Urinary bladder (tissue), 4 donors: ENCODE measurements around the gene PAAF1. TPM values are rescaled to one million over a fixed set of nuclear protein-coding genes. Genes with fewer than 3 reads are reported as not detected.

ENCODE experiments used
- DNase-seq: peaks from one replicate; pipeline ENCODE4 v3.0.0-alpha.2; 2015; ENCODE audit errors: extremely low spot score
- H3K27ac ChIP-seq: one replicate; pipeline ENCODE4 v1.5.1; 2013; ENCODE audit warnings: low read depth, mild to moderate bottlenecking, moderate library complexity
- H3K36me3 ChIP-seq: one replicate; pipeline ENCODE4 v1.6.1; 2013; ENCODE audit warnings: mild to moderate bottlenecking, moderate library complexity; ENCODE audit not compliant: insufficient read depth
- H3K4me1 ChIP-seq: one replicate; pipeline ENCODE4 v1.6.1; 2013; ENCODE audit warnings: mild to moderate bottlenecking, moderate library complexity; ENCODE audit not compliant: insufficient read depth
- H3K4me3 ChIP-seq: one replicate; pipeline ENCODE4 v1.5.1; 2013; ENCODE audit warnings: low read depth, low read length
- WGBS: extraction: QIAGEN DNeasy Blood & Tissue Kit; methylation state at CpG from one replicate; pipeline ENCODE4 v1.1.7; 2013; 5-methylcytosine and 5-hydroxymethylcytosine counted together
- polyA plus RNA-seq: library from polyadenylated mRNA; stranded (reverse); fragments of 200-250 nt; gene quantifications from one replicate; pipeline ENCODE4 v1.2.3, GENCODE V29; 2013
- total RNA-seq: library from RNA; depleted of rRNA; stranded (reverse); fragments of >200 nt; gene quantifications from one replicate; pipeline ENCODE4 v1.2.3, GENCODE V29; 2014
- donor health status: healthy with polysubstance abuse.
- donor health status: healthy.

Gene PAAF1, protein sequence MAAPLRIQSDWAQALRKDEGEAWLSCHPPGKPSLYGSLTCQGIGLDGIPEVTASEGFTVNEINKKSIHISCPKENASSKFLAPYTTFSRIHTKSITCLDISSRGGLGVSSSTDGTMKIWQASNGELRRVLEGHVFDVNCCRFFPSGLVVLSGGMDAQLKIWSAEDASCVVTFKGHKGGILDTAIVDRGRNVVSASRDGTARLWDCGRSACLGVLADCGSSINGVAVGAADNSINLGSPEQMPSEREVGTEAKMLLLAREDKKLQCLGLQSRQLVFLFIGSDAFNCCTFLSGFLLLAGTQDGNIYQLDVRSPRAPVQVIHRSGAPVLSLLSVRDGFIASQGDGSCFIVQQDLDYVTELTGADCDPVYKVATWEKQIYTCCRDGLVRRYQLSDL
- total RNA-seq (15.1 TPM), polyA plus RNA-seq (20.2 TPM)

DNA sequence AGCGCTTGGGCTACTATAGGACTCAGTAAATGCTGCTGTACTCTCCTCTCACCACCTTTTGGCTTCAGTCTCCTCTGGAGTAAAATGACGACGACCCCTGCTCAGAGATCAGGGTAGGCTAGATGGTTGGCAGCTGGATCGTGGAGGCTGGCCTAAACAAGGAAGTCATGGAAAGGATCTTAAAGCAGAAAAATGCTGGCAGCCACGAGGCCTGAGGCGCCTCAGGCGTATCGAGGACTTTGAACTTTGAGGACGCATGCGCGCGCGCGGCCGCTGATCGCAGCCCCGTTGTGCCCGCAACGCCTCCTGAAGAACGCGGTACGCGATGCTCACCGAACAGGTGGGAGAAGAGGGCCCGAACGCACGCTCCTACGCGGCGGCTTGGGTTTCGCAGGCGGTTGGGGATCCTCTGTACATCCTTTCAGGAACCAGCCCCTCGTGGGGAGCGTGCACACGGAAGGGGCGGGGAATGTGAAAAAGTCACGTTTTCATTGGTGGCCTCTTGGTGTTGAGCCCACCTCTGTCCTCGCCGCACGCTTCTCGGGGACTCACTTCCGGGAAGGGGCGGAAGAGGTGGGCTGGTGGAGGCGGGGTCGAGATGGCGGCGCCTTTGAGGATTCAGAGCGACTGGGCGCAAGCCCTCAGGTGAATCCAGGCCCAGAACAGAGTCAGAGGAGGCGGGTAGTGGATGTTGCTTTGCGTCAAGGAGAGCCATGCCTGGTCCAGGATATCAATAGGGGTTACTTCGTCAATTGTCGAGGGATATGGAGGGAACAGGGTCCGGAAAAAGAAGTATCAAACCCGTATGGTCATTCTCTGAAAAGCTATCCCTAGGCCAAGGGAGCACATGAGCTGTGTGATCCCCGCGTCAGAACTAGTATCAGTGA is at the start of gene PAAF1, which contains the start of gene COA4:
TSS of gene PAAF1 (plus strand) at position 576 of the 887 bp plus-strand sequence. CDS start at position 599, 23 bp downstream.
TSS of gene COA4 (minus strand) at position 423 of the 887 bp plus-strand sequence. CDS start 3,468 bp downstream, outside the sequence.
- Histone ChIP-seq H3K4me3 (peak within 1 kb of the TSS; percentile 73), H3K4me1 (peaks cover 3% of the 10 kb centered on the region), H3K27ac (peak within 1 kb of the TSS; percentile 75), H3K36me3 (no peaks in the 10 kb centered on the region)
- DNase-seq, result peak; percentile 94
- under 1% methylated on average over 57 of the region's 57 CpGs for WGBS

DNA sequence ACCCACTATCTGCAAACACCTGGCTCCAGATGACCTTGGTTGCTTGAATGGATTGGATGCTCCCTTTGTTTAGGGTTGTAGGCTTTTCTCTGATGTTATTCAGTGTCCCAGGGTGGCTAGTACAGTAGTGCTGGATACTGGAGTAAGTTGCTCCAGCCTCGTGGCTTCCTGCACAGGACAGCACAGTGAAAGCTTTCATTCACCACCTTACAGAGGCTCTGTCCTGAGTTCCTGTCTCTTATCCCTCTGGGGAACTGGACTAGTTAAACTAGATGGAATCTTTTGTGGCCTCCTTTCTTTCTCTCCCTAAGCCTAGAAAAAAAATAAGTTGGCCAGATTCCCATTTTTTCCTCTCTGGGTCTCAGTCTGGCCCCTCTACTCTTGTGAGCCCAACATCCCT is 46.5 kb upstream of the PAAF1 start:
- Histone ChIP-seq H3K4me3 (no peak overlapping the region), H3K27ac (no peak overlapping the region), H3K4me1 (no peaks in the 10 kb centered on the region), H3K36me3 (no peaks in the 10 kb centered on the region)
- DNase-seq, result no peak
- WGBS, result 81% methylated on average over 1 of the region's 1 CpG

DNA sequence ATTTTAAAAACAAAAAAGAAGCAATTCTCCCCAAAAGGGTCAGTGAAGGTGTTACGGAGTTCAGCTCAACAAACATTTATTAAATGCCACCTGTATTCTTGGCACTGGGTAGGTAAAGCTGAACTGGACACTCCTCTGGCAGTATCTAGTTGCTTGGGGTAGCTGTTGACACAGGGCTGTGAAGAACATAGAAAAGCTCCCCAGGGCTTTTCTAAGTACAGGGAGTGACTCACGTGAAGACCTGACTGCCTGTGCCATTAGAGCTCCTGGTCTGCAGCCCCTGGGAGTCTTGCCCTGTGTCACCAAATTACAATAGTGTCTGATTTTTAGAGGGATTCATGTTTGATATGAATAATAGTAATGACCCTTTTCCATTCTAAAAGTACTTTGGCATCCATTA is 43.7 kb upstream of the PAAF1 start:
- Histone ChIP-seq H3K27ac (no peak overlapping the region), H3K4me3 (no peak overlapping the region), H3K4me1 (no peaks in the 10 kb centered on the region), H3K36me3 (no peaks in the 10 kb centered on the region)
- WGBS, result 87% methylated on average over 2 of the region's 2 CpGs
- no peak for DNase-seq

DNA sequence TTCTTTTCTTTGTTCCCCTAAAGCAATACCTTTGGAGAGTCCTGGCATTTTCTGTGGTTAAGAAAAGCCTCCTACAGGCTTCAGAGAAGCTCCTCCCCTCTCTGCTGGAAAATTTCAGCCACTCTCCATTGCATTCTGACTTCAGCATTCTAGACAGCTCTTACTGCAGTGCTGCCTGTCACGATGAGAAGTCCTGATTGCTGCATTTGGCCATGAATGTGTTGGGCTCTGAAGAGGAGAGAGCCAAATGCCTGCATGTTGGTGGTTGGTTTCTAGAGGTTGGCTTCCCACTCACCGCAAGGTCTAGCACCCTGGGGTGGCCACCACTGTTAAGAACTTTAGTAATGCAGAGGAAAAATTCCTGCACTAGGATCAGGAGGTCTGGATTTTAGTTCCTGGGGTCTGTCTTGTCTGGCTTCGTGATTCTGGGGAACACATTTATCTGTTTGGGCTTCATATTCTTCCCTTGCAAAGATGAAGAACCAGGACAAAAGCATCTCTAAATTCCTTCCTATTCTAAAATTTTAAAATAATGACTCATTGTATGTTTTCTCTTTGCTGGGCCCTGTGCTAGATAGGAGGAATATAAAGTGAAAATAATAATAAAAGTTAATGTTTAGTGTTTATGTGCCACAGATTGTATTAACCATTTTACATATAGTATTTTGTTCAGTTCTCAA is 38.2 kb upstream of the PAAF1 start:
- H3K4me1 ChIP-seq, result no peaks in the 10 kb centered on the region
- H3K36me3 ChIP-seq, result peaks cover 1% of the 10 kb centered on the region
- 76% methylated on average over 3 of the region's 3 CpGs for WGBS

DNA sequence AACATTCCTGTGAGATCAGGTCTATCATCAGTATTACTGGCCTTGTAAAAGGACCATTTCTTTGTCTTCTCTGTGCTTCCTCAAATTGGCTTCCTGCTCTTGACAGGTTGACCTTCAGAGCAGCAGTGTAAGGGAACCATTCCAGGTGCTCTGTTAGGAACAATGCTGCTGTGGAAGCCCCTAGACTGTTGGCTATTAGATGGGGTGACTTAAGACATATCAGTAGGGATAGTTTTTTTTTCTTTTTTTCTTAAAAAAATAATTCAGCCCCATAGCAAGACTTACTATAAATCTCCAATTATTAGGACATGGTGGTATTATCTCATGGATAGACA is 37.7 kb upstream of the PAAF1 start:
- H3K4me3 ChIP-seq, result no peak overlapping the region
- no peak overlapping the region for H3K27ac ChIP-seq
- no peak for DNase-seq
- H3K36me3 ChIP-seq, result peaks cover 1% of the 10 kb centered on the region
- no peaks in the 10 kb centered on the region for H3K4me1 ChIP-seq

More for the DNA sequence above, 38.2 kb upstream of the PAAF1 start:
- Histone ChIP-seq H3K27ac (no peak overlapping the region), H3K4me3 (no peak overlapping the region)
- no peak for DNase-seq

DNA sequence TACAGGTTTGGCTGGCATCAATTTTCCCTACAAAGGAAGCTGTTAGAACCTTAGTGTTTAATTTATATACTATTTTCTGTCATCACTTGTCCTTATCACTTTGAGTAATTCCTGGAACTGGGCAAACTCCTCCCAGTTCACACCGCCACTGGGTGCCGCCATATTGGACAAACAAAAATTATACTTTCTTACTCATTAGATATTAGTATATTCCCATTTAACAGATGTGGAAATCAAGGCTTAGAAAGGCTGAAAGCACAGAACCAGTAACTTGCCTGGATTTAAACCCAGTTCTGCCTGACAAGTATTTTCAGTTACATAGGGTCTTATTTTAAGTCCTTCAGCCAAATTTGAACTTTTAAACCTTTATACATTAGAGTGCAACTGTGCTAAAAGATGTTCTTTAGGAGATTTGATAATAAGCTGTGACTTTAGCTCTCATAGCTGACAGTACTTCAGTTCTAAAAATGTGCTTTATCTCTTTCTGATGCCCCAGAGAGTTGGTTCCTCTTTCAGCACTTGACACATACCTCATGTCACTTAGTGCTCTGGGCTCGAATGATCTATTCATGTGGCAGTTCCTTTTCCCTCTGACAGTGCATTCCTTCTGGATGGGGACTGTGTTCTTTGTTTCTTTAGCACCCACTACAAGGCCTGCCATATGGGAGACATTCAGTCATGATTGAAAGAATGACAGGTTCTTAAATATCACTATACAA is 25.6 kb upstream of the PAAF1 start:
- Histone ChIP-seq H3K4me1 (no peaks in the 10 kb centered on the region), H3K36me3 (peaks cover 3% of the 10 kb centered on the region), H3K27ac (no peak overlapping the region), H3K4me3 (no peak overlapping the region)
- WGBS, result 93% methylated on average over 3 of the region's 3 CpGs
- DNase-seq, result no peak

DNA sequence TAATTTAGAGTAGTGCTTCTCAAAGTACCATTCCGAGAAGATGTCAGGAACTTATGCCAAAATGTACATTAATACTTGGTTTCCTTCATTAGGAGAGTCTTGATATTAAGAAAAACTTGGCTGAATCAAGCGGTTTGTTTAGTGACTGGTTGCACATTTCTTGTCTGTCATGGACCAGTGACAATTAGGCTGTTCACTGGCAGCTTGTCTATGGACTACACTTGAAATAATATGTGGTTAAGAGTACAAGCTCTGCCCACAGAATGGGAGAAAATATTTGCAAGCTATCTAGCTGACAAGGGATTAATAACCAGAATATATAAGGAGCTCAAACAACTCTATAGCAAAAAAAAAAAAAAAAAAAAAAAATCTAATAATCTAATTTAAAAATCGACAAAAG is 24.8 kb upstream of the PAAF1 start:
- DNase-seq, result no peak
- peaks cover 3% of the 10 kb centered on the region for H3K36me3 ChIP-seq
- 90% methylated on average over 3 of the region's 3 CpGs for WGBS
- no peak overlapping the region for H3K27ac ChIP-seq
- no peak overlapping the region for H3K4me3 ChIP-seq
- H3K4me1 ChIP-seq, result no peaks in the 10 kb centered on the region

DNA sequence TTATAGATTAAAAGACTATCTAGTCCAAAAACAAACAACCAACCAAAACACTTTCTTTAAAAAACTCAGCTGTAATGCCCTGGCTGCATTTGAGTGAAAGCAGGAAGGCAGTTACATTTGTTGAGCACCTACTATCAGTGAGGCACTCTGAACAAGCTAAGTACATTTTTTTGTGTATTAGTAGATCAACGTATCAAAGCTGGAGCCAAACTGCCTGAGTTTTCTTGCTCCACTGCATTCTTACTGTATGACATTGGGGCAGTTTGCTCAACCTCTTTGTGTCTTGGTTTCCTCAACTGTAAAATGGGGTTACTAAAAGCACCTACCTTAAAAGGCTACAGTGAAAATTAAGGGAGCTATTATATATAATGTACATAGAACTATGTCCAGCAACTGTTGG is 22.1 kb upstream of the PAAF1 start:
- DNase-seq, result no peak
- H3K36me3 ChIP-seq, result peaks cover 3% of the 10 kb centered on the region
- WGBS, result 76% methylated on average over 1 of the region's 1 CpG
- H3K4me1 ChIP-seq, result no peaks in the 10 kb centered on the region
- H3K4me3 ChIP-seq, result no peak overlapping the region
- H3K27ac ChIP-seq, result no peak overlapping the region

DNA sequence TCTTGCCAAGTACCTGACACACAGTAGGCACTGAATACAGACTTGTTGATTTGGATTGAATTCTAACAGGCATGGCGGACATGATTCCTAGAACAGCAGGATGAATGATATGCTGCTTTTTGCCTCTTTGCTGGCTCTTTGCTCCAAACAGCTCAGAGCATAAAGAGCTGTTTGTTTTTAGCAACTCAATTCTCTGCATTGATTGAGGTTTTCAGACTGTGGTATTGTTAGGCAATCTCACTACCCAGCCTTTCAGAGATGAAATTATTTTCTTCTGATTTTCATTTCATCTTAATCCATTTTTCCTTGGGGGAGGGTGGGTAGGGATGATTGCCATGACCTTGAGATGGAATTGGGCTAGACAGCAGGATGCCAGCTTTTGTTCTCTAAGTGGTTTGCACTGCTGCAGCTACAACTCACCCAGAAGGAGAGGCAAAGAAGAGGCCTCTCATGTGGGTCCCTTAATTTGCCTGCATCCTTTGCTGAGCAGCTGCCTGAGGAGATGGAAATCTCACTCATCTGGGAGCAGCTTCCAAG is 20.7 kb upstream of the PAAF1 start:
- Histone ChIP-seq H3K36me3 (peaks cover 2% of the 10 kb centered on the region), H3K4me3 (no peak overlapping the region), H3K4me1 (no peaks in the 10 kb centered on the region), H3K27ac (no peak overlapping the region)
- DNase-seq, result no peak
- 94% methylated on average over 1 of the region's 1 CpG for WGBS

DNA sequence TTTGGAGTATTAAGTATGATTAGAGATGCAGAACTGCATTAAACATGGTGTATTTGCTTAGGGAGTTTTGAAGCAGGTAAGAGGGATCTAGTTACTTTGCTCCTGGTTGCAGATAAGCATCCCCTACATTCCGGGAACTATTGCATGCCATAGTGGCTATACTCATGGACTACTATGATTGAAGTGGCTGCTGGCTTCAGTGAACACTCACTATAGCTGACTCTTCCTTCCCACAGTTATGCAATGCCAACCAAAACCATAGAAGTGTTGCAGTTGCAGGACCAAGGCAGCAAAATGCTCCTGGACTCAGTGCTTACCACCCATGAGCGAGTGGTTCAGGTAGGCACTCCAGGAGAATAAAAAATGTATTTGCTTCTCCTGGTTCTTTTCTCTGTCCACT is 17.1 kb upstream of the PAAF1 start:
- WGBS, result 97% methylated on average over 2 of the region's 2 CpGs
- Histone ChIP-seq H3K4me1 (no peaks in the 10 kb centered on the region), H3K4me3 (no peak overlapping the region), H3K27ac (no peak overlapping the region), H3K36me3 (no peaks in the 10 kb centered on the region)
- no peak for DNase-seq

DNA sequence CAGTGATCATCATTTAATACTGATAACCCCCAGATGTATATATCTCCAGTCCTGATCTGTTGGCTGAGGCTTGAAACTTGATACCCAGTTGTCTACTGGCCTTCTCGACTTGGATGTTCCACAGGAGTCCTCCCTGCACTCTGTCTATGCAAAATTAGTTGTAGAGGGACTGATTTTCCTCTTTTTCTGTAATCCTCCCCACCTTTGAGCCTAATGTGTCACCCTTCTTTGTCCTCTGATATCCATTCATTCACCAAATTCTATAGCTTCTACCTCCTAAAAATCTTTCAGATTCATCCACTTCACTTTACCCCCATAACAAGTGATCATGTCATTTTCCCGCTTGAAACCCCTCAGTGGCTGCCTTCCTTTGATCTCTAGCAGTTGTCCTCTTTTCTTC is 16.6 kb upstream of the PAAF1 start:
- Histone ChIP-seq H3K27ac (no peak overlapping the region), H3K4me3 (no peak overlapping the region), H3K36me3 (peaks cover 3% of the 10 kb centered on the region), H3K4me1 (no peaks in the 10 kb centered on the region)
- WGBS, result 59% methylated on average over 2 of the region's 2 CpGs
- DNase-seq, result no peak

DNA sequence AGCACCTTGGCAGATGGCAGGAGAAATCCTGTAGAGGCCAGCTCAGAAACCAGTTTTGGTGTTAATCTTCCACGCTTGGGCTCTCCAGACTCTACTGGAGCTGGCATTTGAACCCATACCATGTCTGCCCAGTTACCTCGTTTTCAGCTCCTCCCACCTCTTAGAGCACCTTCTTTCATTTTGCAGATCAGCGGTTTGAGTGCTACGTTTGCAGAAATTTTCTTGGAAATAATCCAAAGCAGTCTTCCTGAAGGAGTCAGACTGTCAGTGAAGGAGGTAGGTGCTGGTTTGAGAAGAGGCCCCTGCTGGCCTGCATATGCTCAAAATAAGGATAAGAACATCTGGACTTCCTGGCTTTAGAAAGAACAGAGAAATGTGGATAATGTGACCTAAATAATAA is 13.8 kb upstream of the PAAF1 start:
- no peak overlapping the region for H3K4me3 ChIP-seq
- peaks cover 3% of the 10 kb centered on the region for H3K36me3 ChIP-seq
- no peak overlapping the region for H3K27ac ChIP-seq
- 77% methylated on average over 4 of the region's 4 CpGs for WGBS
- no peaks in the 10 kb centered on the region for H3K4me1 ChIP-seq
- DNase-seq, result no peak

DNA sequence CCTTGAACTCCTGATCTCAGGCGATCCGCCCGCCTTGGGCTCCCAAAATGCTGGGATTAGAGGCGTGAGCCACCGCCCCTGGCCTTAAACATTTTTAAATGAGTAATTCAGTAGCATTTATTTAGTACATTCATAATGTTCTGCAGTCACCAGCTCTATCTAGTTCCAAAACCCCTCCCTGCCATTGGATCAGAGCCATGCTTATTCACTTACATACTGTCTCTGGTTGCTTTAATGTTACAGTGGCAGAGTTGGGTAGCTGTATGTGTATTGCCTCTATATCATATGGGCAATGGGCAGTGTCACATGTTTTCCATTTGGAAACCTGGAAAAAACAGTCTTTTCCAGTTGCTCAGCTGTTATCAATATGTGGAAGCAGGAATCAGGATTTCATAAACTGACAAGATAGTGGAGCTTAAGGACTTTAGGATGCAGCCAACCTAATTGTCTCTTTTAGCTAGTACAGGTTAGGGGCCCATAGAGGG is 10.7 kb upstream of the PAAF1 start:
- WGBS, result 51% methylated on average over 5 of the region's 5 CpGs
- Histone ChIP-seq H3K4me3 (no peak overlapping the region), H3K4me1 (no peaks in the 10 kb centered on the region), H3K36me3 (peaks cover 3% of the 10 kb centered on the region), H3K27ac (no peak overlapping the region)
- DNase-seq, result no peak
